GM19397 (cell line): Measurements from ENCODE around the gene CFAP45.
A peak's percentile ranks its signal among the peaks of the same experiment; 100 is the strongest.

Experiments
- ATAC-seq: cut with Tn5 transposase; IDR thresholded peaks from one replicate; pipeline ENCODE4 v1.9.1; 2021; ENCODE audit warnings: mild to moderate bottlenecking, moderate library complexity; ENCODE audit not compliant: unreplicated experiment

The CFAP45 gene

GRCh38 chr1:159859767-159860322 lies 40.1 kb downstream of the CFAP45 start:
- no peak for ATAC-seq

- ATAC-seq, result no peak
Measured at GRCh38 chr1:159857889-159858288, 42.1 kb downstream of the CFAP45 start.

DNA sequence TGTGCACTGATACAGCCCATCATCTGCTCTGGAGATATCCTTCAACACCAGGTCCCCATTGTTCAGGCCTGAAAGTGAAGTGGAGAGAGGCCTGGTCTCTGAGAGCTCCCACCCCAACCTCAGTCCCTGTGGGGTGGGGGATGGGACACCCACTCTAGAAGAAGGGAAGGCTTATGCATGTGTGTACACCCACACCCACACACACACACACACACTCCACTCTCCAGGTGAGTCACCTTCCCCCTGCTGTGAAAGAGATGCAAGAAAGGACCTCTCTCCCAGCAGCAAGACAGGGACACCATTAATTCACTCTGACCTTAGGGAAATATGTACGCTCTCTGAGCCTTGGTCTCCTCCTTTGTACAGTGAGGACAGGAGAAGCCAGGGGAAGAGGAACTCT lies 43.4 kb downstream of the CFAP45 start:
- no peak for ATAC-seq

GRCh38 chr1:159855709-159856108 lies 44.3 kb downstream of the CFAP45 start:
- ATAC-seq, result no peak

DNA sequence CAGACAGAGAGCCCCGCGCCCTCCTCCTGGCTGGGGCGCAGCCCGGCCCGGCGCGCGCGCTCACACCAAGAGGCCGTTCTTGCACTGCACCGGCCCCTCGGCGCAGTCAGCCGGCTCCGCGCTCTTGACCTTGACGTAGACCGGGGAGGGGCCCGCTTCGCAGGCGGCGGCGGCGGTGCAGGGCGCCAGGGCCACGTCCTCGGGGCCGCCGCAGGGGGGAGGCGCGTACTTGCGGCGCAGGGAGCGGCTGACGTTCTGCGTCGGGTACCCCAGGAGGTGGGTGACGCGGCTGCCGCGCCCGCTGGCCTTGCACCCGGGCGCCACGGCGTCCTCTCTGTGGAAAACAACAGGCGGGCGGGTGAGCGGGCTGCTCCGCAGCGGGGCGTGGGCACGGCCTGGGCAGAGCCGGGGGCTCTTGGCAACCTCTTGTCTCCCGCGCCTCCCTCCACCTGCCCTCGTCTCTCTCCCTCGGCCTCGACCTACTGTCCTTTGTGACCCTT lies 45.2 kb downstream of the CFAP45 start:
- ATAC-seq, result peak; percentile 83

- peak; percentile 6 for ATAC-seq
Measured at GRCh38 chr1:159854116-159854692, 45.8 kb downstream of the CFAP45 start.

GRCh38 chr1:159853417-159854115 lies 46.4 kb downstream of the CFAP45 start:
- no peak for ATAC-seq

DNA sequence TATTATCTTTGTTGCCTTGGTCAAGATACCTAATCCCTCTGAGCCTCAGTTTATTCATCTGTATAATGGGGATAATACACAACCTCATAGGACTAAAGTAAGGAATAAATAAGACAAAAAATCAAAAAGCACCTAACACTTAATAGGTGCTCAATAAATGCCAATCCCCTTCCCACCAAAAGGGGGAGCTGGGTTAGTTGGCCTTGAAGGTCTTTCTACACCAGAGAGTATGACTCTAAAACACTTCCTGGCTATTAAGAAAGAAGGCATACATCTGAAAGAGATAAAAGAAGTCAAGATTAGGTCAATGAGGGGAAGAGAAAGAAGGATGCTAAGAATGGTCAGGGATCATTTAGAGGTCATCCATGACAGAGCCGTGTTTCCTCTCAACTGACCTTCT lies 48.6 kb downstream of the CFAP45 start:
- ATAC-seq, result no peak

GRCh38 chr1:159849626-159850366 lies 50.2 kb downstream of the CFAP45 start:
- no peak for ATAC-seq

GRCh38 chr1:159848326-159848725 lies 51.6 kb downstream of the CFAP45 start:
- ATAC-seq, result no peak

DNA sequence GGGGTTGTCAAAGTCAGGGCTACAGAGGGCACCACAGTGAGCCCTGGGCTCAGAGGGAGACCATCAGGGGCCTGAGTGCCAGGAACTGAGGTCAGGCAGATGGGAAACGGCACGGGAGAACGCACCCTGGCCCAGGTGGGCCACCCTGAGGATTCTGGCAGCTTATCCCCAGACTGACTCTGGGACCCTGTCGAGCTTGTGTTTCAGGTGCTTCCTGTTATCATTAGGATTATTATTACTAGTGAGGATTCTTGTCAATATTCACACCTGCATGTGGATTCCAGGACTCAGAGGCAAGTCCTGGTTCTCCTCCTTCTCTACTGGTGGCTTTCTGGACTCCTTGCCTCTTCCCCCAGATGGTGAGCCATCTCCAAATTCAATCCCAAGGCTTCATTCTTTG lies 52.7 kb downstream of the CFAP45 start:
- ATAC-seq, result no peak

GRCh38 chr1:159845751-159846629 lies 54.0 kb downstream of the CFAP45 start:
- no peak for ATAC-seq

DNA sequence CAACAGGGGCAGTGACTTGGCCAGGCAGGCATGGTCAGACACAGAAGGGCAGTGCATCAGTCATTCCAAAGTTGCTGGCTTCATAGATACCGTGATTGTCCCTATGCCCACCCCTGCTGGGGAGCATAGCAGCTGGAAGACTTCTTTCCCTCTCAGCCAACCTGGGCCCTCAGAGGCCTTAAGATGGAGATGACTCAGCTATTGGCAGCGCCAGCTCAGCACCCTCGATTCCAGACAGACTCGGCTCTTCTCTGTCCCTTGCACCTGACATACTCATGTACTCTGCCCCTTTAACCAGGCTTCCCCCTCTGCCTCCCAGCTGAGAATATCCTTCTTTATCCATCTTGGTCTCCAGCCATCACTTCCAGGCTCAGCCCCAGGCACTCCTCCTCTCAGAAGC lies 56.5 kb downstream of the CFAP45 start:
- ATAC-seq, result no peak

GRCh38 chr1:159841749-159842148 lies 58.2 kb downstream of the CFAP45 start:
- ATAC-seq, result no peak

- peak; percentile 74 for ATAC-seq
Measured at GRCh38 chr1:159839116-159839849, 60.7 kb downstream of the CFAP45 start.

DNA sequence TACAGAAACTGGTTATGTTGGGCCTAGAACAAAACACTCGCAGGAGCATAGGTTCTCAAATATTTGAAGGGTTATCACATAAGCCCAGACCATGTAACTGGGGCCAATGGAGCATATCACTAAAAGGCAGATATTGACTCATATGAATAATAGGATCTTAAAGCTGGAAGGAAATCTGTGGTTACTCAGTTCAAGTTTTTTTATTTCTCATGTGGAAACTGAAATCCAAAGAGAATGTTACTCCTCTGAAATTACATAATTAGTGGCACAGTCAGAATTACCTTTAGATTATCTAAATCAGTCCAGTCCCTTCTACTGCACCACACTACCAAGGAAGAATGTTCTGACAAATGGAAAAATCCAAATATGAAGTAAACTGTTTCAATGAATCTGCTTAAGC lies 61.2 kb downstream of the CFAP45 start:
- peak; percentile 34 for ATAC-seq

GRCh38 chr1:159835862-159836525 lies 64.0 kb downstream of the CFAP45 start:
- ATAC-seq, result no peak

DNA sequence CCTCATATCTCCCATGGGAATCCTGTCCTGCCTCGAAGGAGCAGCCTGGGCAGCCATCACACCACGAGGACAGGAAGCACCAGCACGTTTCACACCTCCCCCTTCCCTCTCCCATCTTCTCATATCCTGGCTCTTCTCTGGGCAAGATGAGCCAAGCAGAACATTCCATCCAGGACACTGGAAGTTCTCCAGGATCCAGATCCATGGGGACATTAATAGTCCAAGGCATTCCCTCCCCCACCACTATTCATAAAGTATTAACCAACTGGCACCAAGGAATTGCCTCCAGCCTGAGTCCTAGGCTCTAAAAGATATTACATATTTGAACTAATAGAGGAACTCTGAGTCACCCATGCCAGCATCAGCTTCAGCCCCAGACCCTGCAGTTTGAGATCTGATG lies 64.6 kb downstream of the CFAP45 start:
- ATAC-seq, result no peak

DNA sequence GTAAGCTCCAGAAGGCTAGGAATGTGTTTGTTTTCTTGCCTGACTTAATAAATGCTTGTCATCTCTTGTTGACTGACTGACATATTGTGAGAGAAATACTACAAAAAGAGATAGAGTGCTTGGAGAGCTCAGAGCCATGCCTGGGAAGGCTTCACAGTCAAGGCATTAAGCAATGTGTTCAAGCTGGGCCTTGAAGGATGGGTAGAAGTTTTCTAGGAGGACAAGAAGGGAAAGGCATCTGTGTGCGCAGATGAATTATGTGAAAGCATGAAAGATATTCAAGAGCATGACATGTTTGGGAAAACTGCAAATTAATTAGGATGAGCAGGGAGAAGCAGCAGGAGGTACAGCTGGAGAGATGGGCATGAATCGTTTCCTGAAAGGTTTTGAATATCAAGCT lies 67.7 kb downstream of the CFAP45 start:
- no peak for ATAC-seq
